NCI-H146 treated with DMSO at 0.1 percent for 48 hours (cell line): ENCODE measurements around the gene LSAMP.

ENCODE experiments used
- DNase-seq: peaks from one replicate; lab custom pipeline; 2025; ENCODE audit not compliant: unreplicated experiment; lab: John Stamatoyannopoulos, UW

Gene LSAMP

DNA sequence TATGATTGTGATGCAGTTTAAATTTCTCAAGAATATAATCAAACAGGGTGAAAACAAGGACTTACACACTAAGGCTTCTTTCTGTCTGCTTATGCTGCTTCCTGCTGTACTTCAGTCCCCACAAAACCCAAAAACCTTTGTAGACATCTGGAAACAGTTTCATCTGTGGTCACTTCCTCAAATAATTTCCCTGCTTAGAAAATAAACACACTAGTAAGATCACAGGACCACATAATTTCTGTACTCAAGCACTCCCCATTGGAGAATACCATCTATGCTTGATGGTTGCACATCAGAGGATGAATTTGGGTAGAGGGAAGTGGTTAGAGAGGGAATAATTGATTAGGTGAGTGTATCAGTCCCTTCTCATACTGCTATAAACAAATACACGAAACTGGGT is 266.2 kb downstream of the LSAMP start:
- no peak for DNase-seq

DNA sequence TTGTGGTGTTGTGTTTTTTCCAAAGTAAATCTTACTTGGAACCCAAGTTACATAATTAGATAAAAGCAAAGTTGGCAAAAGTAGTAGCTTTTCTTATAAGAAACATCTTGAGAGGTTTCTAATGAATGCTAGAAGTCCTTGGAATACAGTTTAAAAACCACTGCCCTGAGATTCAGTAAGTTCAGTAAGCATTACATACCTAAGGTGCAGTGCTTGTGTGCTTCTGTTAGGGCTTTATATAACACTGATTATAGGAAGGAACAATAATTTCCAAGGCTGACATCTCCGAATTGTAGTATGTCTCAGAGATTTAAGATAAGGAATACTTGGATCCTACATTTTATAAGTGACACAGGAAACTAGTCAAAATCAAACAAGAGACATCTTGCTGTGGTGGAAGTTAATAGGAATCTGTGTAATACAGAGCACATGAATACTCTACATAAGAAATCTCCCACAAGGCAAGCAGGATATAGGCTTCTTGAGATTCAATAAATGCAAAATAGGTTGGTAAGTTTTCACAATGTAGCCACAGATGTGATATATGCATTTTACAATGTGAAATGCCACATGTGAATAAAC is 268.2 kb downstream of the LSAMP start:
- no peak for DNase-seq

DNA sequence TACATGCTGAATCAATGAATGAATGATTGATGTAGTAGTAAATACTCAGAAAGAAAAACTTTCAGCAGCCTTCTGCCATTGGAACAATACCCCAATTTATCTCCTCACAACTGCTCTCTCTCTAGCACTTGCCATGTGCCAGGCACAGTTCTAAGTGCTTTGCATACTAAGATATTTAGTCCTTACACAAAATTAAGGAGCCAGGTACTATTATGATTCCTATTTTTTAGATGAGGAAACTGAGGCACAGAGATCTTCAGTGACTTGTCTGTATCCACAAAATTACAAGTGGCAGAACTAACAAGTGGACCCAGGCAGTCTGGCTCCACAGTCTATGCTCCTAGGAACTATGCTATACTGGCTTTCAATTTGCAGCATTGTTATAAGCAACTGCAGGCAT is 279.2 kb downstream of the LSAMP start:
- no peak for DNase-seq

DNA sequence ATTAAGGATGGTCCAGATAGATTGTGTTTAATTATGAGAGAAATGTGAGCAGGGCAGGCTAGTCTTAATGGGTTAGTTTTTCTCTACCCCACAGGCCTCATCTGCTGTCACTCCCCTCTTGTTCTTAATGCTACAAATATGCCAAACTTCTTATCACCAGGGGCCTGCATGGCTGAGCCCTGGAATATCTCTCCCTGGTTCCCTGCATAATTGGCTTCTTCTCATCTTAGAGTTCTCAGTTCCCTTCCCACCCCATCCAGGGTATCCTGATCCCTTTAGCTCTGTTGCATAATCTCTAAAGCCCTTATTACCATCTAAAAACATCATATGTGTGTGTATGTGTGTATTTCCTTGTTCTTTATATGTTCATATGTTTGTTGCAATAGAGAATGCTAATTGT is 279.6 kb downstream of the LSAMP start:
- no peak for DNase-seq

DNA sequence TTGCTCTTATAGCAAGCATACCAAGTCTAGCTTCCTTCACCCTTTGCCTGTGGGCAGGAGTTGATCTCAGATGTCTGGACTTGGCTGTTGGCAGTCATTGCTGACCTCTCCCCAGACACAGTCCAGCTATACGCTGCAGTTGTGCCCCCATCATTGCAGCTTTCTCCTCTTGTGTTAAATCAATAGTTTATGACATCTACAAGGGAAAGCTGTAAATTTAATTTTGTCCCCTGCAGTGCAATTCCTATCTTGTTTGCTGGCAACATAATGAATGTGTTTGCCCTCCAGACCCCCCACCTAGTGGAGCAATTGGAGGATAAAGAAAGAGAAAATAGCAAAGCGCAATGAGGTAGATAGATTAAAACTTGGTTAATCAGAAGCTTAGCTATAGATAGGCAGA is 280.2 kb downstream of the LSAMP start:
- DNase-seq, result peak; percentile 88

DNA sequence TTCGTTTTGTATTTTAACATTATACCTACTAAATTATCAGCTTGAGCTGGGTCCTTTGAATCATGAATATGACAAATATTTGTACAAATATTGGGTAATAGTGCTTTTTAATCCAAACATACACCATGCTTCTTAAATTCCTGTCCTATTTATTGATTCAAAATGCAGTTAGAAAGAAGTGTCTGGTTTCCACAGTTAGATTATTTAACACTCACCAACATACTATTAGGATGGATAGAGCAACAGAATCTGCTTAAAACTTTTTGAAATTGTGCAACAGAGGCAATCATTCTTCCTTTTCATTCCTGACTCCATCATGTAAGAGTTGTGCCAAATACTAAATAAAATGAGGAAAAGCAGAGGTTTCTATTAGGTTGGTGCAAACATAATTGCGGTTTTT is 281.2 kb downstream of the LSAMP start:
- DNase-seq, result no peak

DNA sequence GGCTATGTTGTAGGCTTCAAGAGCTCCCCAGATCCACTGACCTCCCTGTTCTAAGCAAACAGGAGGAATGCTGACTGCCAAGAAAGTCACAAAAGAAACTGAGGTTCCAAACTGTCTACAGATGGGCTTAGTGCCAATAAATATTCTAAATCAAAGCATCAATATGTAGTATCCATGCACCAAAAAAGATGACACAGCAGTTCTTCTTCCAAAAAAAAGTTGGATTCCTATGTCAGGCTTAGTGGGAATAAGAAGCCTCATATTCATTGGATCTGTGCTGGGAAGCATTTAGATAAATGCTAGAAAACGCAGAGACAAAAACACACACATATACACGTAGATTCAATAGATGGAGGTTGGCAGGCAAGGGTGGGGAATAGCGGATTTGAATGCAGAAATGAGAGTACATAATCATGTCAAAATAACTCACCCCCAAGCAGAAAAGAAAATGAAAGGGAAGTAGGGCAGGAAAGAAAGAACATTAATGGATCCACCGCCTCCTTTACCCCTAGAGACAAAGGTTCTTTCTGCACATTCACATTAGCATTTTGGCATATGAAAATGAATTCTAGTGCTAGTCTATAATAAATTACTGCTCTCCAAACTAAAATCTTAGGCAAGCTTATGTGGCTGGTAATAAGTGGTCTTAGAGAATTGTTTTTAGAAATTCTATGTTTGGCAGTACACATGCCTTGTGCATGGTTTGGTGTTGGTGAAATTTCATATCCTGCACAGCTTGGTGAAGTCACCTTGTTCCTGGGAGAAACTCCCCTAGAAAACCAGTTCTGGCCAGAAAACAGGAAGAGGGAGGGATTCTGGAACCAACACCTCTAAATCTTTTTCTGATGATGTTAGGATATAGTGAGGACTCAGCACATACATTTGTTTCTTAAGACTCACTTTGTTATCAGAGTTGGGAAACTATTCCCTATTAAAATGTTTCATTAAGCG is 283.4 kb downstream of the LSAMP start:
- no peak for DNase-seq

DNA sequence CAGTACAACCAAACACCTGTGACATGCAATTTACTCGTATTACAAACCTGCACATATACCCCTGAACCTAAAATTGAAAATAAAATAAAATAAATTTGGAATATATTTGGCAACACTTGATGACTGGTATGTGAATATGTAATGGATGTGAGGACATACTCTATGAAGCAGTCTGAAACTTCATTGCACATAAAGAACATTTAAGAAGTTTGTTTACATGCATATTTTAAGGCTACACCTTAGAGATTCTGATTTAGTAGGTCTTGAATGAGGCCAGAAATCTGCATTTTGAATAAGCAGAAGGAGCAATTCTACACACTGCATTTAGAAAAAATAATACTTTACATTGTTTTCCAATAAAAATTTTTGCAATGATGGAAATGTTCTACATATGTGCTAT is 284.7 kb downstream of the LSAMP start:
- no peak for DNase-seq

DNA sequence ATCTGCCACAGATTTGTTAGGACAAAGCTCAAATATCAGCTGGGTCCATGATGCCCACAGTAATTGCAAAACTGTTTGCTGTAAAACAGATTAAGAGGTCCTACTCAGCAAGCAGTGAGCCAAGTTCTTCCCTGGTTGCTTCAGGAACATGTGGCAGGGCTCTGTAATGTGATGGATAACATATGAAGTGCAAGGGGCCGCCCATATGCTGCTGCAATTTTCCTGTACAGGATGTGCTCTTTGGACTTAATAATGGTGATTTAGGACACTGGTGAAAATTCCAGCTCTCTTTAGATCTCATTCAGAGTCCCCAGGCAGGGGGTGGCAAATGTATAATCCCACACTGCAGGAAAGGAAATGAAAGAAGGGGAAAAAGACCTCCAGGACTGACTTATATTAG is 289.4 kb downstream of the LSAMP start:
- no peak for DNase-seq

DNA sequence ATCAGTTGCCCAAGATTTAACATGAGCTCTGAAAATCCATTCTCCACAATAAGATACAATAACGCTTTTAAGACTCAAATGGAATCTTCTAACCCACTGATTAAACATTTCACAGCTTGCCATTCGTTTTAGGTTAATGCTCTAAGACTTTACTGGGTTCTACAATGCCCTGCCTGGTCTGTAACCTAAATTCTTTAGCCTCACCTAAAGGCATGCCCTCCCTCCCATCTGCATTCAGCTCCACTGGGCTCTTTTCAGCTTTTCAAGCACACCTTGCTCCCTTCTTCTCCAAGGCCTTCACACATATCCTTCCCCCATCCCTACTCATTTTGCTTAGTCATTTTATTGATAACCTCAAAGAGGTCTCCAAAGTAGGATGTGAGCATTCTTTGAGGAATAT is 290.9 kb downstream of the LSAMP start:
- DNase-seq, result no peak

DNA sequence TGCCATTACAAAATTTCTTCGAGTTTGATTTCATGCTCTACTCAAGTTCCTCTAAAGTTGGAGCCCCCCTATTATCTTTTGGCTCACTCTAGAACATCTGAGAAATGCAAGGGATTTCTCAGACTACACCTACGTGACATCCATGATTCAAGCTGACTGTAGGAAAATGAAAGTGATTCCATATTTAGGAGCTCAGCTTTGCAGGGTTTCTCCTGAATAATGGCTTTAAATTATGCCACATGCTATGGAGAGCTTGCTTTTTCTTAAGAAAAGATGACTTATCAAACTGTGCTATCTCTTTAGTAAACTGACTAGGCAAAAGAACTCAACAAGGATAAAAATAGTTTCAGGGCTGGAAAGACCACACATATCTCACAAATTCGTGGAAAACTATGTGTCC is 292.1 kb downstream of the LSAMP start:
- no peak for DNase-seq

DNA sequence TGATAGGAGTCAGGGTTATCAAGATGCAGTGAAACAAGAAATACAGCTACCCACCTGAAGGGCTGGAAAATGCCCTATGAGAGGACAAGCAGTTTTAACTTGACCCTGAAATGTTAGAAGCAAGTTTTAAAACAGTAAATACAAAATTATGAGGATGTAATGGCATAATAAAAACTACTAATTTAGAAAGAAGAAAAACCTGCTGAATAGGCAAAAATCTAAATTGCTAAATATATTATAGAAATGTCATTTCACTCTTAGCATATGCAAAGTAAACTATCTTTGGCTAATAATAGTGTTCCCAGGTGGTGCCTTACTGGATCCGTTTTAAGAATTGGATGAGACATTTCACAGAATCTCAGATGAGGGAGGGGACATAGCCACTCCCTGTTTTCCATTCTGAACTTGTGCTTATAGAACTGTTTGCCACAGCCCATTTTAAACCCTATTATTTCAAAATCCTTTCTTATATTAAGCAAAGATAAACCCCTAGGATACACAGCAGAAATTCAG is 294.6 kb downstream of the LSAMP start:
- no peak for DNase-seq

DNA sequence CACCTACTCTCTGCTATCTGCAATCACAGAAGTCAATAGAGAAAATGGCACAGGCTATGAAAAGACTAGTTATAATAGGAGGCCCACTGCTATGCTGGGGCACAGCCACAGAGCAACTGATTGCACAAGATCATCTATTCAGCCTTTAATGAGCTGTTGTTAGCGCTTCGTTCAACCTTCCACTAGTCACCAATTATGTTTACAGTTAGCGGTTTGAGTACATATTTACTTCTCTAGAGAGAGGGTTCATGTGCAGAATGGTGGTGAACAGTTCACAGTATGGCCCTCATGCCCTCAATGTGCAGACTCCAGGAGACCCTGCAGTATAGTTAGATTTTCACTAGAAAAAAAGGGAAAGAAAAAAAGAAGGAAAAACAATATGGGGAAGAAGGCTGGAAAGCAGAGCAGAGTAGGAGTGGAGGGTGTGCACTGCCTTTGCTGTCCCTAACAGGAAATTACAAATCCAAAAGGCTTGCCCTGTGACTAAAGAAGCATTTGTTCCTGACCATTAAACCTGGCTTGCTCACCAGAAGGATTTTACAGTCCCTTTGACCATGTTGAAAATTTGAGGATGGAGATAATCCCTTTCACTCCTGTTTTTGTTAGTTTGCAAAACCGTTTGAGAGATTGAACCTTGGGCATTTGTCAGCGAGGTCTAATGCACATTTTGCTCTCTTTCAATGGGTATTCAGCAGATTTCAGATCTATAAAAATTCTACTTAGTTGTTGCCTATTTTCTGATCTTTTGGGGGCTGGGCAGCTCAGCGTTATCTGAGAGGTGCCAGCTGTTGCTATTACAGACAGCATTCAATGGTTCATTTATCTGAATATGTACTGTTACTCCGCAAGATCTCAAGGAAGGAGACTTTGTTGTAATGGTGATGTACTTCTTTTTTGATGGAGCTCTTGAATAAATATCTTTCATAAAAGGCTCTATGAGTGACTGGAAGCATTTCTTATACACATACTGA is 296.1 kb downstream of the LSAMP start:
- peak; percentile 65 for DNase-seq

DNA sequence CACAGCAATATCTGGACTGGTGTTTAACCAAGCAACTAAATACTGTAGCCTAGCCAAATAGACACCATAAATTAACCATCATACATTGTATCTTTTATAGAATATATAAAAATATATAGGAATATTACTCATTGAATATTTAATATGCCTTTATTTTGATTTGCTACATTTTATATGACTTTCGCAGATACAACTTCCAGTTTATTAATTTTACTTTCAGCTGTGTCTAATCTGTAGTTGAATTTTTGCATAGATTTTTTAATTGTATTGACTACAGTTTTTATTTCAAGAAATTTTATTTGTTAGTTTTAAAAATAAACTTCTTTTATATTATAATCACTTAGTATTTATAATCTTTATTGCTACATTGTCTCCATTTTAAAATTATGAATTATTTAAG is 299.7 kb downstream of the LSAMP start:
- no peak for DNase-seq

DNA sequence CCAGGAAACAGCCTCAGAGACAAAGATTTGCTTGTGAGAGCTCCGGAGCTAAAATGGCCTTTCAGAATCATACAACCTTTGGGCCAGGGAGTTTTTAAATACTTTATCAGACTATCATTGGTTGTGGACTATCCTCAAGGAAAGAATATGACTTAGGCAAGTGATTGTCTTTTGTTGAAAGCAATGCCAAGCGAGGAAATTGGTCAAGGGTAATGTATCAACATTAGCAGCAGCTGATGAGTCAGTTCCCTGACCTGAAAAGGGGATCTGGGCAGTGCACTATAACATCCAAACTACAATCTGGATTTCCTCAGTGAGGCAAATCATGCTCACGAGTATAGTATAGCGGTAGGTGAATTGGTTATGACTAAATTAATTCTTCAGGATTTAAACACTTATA is 303.6 kb downstream of the LSAMP start:
- DNase-seq, result no peak

DNA sequence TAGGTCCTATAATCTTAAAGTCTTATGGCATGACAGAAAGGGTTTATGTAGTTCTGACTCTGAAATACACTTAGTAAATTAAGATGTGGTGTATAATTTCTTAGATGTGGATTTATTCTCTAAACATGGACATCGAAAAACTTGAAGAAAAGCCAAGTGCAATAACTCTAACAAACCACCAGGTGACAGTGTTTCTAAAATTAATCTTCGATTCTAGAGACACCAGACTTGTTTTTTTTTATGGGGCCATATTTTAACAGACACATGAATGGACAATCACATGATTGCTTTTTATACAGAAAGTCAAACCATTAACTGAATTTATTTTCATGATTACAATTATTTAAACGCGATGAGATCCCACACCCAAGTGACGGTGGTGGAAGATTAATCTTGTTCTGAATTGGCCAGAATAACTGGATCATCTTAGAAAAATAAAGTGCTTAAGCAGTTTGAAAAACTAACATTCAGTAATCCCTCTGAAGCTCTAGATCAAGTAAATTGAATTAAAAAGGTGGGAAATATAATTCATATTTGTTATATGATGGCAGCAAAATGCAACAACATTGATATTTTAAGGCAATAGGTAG is 305.1 kb downstream of the LSAMP start:
- DNase-seq, result peak; percentile 42

DNA sequence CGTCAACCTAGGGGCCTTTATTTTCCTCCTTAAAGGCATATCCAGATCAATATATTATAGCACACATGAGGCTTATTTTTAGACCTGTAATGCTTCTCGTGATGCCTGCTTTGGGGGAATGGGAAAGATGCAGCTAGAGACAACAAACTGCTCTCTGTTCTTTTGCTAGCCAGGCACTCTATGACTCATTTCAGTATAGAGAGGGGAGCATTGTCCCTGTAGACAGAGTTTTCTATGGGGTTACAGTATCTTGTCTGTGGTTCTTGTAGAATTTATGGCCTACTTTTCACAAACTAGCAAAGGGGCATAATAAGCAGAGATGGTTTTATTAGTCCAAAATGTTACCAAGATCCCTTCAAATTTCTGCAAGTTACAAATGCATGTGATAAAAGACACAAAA is 305.6 kb downstream of the LSAMP start:
- no peak for DNase-seq

DNA sequence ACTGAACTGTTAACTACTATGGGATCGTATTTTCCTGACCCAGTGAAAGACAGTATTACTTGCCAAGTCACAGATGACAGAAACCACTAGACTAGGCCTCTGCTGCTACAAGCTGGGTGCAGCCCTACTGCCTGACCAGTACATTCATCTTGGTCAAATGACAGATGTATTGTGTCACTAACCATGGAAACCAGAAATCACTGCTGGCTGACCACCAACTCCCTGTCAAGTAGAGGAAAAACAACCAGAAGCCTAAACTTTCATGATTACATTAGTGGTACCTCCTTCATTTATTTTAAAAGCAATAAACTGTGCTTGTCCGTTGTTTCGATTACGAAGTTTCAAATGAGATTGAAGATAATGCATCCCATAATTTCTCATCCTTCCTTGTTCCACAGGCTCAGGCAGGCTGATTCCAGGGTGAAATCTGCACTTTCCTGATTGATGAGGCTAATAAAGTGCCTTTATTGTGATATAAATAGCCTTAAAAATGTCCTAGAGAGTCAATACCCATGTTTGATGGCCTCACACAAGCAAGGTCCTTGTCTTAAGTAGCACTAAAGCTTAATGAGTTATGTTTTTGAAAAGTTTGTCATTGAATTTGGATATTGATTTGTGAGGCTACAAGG is 309.7 kb downstream of the LSAMP start:
- no peak for DNase-seq

DNA sequence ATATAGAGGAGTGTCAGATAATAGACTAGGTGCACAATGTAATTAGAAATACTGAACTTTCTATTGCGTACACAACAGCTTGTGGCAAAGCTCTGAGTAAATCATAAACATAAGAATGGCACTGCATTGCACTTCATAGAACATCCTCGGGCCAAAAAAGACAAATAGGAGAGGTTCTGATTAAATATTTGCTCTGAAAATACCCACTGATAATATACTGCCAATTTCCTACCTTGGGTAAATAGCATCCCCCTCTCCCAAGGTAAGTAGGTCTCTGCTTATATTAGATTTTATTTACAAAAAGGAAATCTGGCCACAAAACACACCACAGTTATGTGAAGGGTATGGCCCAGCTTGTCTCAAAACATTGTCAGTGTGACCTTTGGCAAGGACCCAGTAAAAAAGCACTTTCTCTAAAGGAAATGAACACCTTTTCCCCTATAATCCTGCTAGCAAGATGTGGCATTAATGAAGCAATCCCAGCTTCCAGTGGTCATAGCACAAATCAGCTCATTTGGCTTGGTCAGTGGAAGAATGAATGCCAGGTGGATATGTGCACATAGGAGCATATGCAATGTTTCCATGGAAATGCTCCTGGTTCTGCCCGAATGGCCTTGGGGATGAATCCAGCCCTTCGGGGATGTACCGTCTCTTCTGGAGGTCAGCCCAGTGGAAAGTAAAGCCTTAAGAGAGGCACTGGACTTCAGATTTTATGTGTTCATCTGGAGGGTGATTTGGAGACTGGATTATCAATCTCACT is 315.9 kb downstream of the LSAMP start:
- DNase-seq, result peak; percentile 23

DNA sequence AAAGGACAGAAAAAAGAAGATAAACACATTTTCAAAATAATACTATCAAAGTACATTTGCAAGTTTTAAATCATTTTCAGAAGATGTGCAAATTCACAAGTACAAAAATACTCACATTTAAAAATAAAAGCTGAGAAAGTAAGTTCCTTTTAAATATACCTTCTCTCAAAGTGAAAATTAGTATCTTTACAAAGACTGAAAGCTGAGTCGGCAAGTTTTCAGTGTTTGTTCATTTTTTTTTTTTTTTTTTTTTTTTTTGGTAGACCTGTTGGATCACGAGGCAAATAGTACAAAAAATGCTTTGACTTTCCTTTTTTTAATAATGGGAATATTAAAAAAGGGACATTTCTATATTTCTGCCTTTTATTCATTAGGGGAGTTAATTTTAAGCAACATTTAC is 317.8 kb downstream of the LSAMP start:
- no peak for DNase-seq
